Pulmonary artery endothelial cell (primary cell): Measurements from ENCODE around the gene CCDC170. TPM values are rescaled to one million over a fixed set of nuclear protein-coding genes. Genes with fewer than 3 reads are reported as not detected.

Experiments
- DNase-seq: peaks from one replicate; pipeline ENCODE4 v3.0.0-alpha.2; 2011; ENCODE audit warnings: low read depth, low spot score
- total RNA-seq: library from RNA; depleted of rRNA; stranded (reverse); fragments of >200 nt; gene quantifications from 2 replicates; pipeline ENCODE4 v1.2.3, GENCODE V29; 2014

CCDC170 gene
- total RNA-seq, 1 donor from 2014 or later = 0.20 TPM

DNA sequence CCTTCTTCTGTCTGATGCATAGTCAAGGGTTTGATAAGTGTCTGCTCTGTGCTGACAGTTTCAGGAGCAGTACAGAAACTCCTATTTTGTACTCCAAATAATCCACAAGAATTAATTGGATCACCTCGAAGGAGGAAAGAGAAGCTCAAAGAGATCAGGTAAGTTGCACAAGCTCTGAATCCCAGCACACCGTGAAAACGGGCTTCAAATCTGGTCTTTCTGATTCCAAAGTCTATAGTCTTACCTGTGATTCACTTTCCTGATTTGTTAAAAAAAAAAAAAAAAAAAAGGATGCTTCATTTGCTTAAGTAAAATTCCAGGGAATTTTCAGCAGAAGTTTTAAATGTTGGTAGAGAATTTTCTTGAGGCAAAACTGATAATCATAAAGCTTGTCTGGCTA lies 157.8 kb downstream of the CCDC170 start:
- no peak for DNase-seq

DNA sequence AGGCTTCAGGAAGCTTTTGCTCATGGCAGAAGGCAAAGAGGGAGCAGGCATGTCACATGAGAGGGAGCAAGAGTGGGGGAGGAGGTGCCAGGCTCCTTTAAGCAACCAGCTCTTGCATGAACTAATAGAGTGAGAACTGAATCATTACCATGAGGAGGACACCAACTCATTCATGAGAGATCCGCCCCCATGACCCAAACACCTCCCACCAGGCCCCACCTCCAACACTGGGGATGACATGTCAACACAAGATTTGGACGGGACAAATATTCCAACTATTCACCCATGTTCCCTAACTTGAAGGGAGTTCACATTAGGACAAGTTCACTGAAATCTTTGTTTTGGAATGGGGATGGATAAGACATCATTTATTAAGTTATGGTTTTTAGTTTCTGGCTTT lies 158.5 kb downstream of the CCDC170 start:
- no peak for DNase-seq

DNA sequence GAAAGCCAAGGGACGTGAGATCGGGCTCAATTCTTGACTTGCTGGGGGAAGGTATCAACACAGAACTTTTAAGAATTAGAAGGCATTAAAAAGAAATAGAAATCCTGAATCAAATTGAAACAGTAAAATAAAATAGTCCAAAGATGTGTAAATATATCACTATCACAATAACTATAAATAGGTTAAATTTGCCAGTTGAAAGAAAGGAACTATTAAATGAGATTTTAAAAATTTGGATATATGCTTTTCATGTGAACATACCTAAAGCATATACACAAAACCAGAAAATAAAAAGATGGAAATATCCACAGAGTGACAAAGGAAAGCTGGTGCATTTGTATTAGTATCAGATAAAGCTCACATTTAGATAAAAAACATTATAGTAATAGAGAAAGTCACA lies 161.3 kb downstream of the CCDC170 start:
- DNase-seq = no peak

GRCh38 chr6:151656392-151656791 lies 162.6 kb downstream of the CCDC170 start:
- no peak for DNase-seq

GRCh38 chr6:151658091-151658490 lies 164.3 kb downstream of the CCDC170 start:
- DNase-seq = no peak

DNA sequence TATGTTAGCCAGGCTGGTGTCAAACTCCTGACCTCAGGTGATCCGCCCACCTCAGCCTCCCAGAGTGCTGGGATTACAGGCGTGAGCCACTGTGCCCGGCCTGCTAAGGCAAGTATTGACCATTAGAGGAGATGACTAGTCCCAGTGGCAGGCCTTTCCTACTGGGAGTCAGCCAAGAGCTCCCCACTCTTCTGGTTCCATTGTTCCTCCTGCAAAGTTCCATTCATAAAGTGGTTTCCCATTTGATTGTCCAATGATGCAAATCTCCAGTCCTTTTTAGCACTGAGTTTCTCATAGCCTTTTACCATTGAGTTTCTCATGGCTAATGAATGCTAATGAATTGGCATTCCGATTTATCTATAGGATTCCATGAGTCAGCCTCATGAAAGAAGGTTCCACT lies 165.4 kb downstream of the CCDC170 start:
- no peak for DNase-seq

GRCh38 chr6:151661509-151661908 lies 167.7 kb downstream of the CCDC170 start:
- DNase-seq = no peak

- no peak for DNase-seq
Measured at GRCh38 chr6:151661928-151662327, 168.1 kb downstream of the CCDC170 start.

- no peak for DNase-seq
Measured at GRCh38 chr6:151663559-151663958, 169.7 kb downstream of the CCDC170 start.

- no peak for DNase-seq
Measured at GRCh38 chr6:151664390-151664789, 170.6 kb downstream of the CCDC170 start.

DNA sequence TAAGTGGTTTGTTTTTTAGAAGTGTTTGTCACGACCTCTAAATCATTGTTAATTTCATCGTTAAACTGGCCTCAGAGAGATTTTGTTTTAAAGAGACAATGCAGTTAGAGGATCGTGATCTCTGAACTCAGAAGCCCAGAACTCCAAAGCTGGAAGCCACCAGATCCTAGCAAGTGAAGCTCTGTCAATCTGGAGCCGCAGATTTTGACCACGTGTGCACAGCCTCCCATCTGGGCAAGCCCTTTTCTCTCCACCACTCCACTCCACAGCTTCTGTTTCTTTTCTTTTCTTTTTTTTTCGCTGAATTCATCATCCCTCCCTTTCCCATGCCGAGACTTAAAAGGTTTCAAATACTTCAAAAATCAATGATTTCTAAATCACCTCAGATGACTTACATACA lies 171.5 kb downstream of the CCDC170 start:
- DNase-seq = no peak

DNA sequence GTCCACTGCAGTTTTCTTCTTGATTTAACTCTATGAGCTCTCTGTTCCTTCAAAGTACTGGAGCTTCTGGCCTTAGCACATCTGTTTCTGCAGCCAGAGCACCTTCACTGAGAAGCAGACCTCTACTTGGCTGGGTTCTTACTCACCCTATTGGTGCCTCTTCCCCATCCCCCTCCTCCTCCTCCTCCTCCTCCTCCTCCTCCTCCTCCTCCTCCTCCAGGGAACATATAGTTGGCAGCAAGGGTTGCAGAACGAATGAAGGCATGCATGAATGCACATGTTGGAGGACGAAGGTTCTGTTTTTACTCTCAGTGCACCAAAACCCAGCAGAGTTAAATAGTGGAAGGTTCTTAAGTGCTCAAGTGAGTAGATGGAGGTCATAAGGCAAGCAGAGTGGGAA lies 172.7 kb downstream of the CCDC170 start:
- no peak for DNase-seq

- no peak for DNase-seq
Measured at GRCh38 chr6:151669208-151669560, 175.4 kb downstream of the CCDC170 start.

GRCh38 chr6:151670116-151670515 lies 176.3 kb downstream of the CCDC170 start:
- DNase-seq = no peak

Other genes starting within 250 kb of the CCDC170 start
- gene ZBTB2, start 102.5 kb upstream of the CCDC170 start, total RNA-seq = 7.7 and 12.0 TPM in 2 replicates
- 18.6 and 26.9 TPM in 2 replicates for gene RMND1, start 41.9 kb upstream of the CCDC170 start, total RNA-seq